SK-N-SH treated with all-trans-retinoic acid at 6 μM for 48 hours (cell line): ENCODE measurements around the gene SGPP2.

Experiments used
- ISL1 ChIP-seq: fragments of 250-450 bp; sonication (Bioruptor Pico); IDR thresholded peaks from 2 replicates; pipeline ENCODE4 v2.1.2; 2022; ENCODE audit warnings: mild to moderate bottlenecking, moderate library complexity
- PATZ1 ChIP-seq: fragments of 250-450 bp; sonication (Bioruptor Pico); IDR thresholded peaks from 2 replicates; pipeline ENCODE4 v1.8.0; 2020; ENCODE audit warnings: mild to moderate bottlenecking, moderate library complexity, borderline replicate concordance
- POU6F1 ChIP-seq: fragments of 250-450 bp; sonication (Bioruptor Pico); IDR thresholded peaks from 2 replicates; pipeline ENCODE4 v1.8.0; 2021; ENCODE audit warnings: low read depth, mild to moderate bottlenecking, moderate library complexity, borderline replicate concordance
- PPARA ChIP-seq: fragments of 250-450 bp; sonication (Bioruptor Pico); IDR thresholded peaks from 2 replicates; pipeline ENCODE4 v1.5.0; 2020; ENCODE audit warnings: mild to moderate bottlenecking, borderline replicate concordance
- ZFP3 ChIP-seq: fragments of 250-450 bp; sonication (Bioruptor Pico); IDR thresholded peaks from 2 replicates; pipeline ENCODE4 v1.5.0; 2020; ENCODE audit warnings: mild to moderate bottlenecking, moderate library complexity
- ZNF565 ChIP-seq: fragments of 450-650 bp; formaldehyde crosslinking; conservative IDR thresholded peaks from 2 replicates; pipeline ENCODE4 v1.5.0; 2020; ENCODE audit warnings: low read depth, mild to moderate bottlenecking, moderate library complexity
- ZNF70 ChIP-seq: fragments of 450-650 bp; formaldehyde crosslinking; IDR thresholded peaks from 2 replicates; pipeline ENCODE4 v1.5.0; 2020; ENCODE audit warnings: mild to moderate bottlenecking, moderate library complexity
- ZNF8 ChIP-seq: fragments of 450-650 bp; formaldehyde crosslinking; IDR thresholded peaks from 2 replicates; pipeline ENCODE4 v1.5.0; 2020; ENCODE audit warnings: mild to moderate bottlenecking, moderate library complexity
- TF ChIP-seq, protein P1 (sequence below): fragments of 250-450 bp; sonication (Bioruptor Pico); IDR thresholded peaks from 2 replicates; pipeline ENCODE4 v1.5.1; 2020; ENCODE audit warnings: low read depth, mild to moderate bottlenecking, moderate library complexity
- TF ChIP-seq, protein P2 (sequence below): fragments of 250-450 bp; sonication (Bioruptor Pico); IDR thresholded peaks from 2 replicates; pipeline ENCODE4 v1.5.0; 2020; ENCODE audit warnings: mild to moderate bottlenecking, moderate library complexity

- no peak for TF ChIP-seq ZNF565
- TF ChIP-seq PPARA (CRISPR knock-in tag) = no peak
- TF ChIP-seq POU6F1 = no peak
- TF ChIP-seq, protein P1, sequence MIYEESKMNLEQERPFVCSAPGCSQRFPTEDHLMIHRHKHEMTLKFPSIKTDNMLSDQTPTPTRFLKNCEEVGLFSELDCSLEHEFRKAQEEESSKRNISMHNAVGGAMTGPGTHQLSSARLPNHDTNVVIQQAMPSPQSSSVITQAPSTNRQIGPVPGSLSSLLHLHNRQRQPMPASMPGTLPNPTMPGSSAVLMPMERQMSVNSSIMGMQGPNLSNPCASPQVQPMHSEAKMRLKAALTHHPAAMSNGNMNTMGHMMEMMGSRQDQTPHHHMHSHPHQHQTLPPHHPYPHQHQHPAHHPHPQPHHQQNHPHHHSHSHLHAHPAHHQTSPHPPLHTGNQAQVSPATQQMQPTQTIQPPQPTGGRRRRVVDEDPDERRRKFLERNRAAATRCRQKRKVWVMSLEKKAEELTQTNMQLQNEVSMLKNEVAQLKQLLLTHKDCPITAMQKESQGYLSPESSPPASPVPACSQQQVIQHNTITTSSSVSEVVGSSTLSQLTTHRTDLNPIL (CRISPR knock-in tag) = no peak
- no peak for TF ChIP-seq ZFP3 (CRISPR knock-in tag)
- TF ChIP-seq ZNF8 = no peak
- no peak for TF ChIP-seq ISL1
- TF ChIP-seq, protein P2, sequence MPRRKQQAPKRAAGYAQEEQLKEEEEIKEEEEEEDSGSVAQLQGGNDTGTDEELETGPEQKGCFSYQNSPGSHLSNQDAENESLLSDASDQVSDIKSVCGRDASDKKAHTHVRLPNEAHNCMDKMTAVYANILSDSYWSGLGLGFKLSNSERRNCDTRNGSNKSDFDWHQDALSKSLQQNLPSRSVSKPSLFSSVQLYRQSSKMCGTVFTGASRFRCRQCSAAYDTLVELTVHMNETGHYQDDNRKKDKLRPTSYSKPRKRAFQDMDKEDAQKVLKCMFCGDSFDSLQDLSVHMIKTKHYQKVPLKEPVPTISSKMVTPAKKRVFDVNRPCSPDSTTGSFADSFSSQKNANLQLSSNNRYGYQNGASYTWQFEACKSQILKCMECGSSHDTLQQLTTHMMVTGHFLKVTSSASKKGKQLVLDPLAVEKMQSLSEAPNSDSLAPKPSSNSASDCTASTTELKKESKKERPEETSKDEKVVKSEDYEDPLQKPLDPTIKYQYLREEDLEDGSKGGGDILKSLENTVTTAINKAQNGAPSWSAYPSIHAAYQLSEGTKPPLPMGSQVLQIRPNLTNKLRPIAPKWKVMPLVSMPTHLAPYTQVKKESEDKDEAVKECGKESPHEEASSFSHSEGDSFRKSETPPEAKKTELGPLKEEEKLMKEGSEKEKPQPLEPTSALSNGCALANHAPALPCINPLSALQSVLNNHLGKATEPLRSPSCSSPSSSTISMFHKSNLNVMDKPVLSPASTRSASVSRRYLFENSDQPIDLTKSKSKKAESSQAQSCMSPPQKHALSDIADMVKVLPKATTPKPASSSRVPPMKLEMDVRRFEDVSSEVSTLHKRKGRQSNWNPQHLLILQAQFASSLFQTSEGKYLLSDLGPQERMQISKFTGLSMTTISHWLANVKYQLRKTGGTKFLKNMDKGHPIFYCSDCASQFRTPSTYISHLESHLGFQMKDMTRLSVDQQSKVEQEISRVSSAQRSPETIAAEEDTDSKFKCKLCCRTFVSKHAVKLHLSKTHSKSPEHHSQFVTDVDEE (CRISPR knock-in tag) = no peak
- no peak for TF ChIP-seq PATZ1 (CRISPR knock-in tag)
- TF ChIP-seq ZNF70 (CRISPR knock-in tag) = no peak
Observed at GRCh38 chr2:222547083-222547482, 122.7 kb downstream of the SGPP2 start.
